ENCODE measurements around the gene DENND2C. TPM values are rescaled to one million over a fixed set of nuclear protein-coding genes. Genes with fewer than 3 reads are reported as not detected.

The DENND2C gene
- total and polyA plus RNA-seq, 8 donors: 3.2 to 5.4 (median 4.9) TPM

- Histone ChIP-seq H3K9me3 (no peaks in the 10 kb centered on the region), H3K4me3 (no peak overlapping the region), H3K4me1 (no peaks in the 10 kb centered on the region), H3K36me3 (peaks cover 4 to 20% of the 10 kb centered on the region in 2 donors), H3K27ac (no peak overlapping the region), H3K27me3 (no peaks in the 10 kb centered on the region)
- intact Hi-C loops (cut with DNase I): no loop called here
- DNase-seq (no peak), ATAC-seq (no peak)
- TF ChIP-seq, protein P1, sequence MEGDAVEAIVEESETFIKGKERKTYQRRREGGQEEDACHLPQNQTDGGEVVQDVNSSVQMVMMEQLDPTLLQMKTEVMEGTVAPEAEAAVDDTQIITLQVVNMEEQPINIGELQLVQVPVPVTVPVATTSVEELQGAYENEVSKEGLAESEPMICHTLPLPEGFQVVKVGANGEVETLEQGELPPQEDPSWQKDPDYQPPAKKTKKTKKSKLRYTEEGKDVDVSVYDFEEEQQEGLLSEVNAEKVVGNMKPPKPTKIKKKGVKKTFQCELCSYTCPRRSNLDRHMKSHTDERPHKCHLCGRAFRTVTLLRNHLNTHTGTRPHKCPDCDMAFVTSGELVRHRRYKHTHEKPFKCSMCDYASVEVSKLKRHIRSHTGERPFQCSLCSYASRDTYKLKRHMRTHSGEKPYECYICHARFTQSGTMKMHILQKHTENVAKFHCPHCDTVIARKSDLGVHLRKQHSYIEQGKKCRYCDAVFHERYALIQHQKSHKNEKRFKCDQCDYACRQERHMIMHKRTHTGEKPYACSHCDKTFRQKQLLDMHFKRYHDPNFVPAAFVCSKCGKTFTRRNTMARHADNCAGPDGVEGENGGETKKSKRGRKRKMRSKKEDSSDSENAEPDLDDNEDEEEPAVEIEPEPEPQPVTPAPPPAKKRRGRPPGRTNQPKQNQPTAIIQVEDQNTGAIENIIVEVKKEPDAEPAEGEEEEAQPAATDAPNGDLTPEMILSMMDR (IDR thresholded peaks at IDR 0.05): no peak
These were observed 75.8 kb downstream of the DENND2C start for GRCh38 chr1:114594046-114594445.

DNA sequence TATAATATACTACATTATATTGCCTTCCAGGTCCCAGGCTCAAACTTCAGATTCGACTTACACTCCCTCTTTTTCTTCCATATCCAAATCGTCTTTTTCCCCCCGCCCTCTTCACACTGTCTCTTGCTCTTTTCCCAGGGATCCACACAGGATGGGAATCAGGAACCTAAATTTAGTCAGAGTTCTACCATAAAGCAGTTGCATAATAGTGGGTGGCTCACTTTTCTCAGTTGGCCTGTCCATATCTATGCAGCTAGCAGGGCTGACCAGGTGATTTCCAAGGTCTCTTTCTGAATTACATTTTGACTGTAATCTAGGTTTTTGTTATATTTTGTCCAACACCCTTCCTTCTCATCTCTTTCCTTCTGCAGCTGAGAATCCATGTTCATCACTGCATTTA is 80.7 kb downstream of the DENND2C start:
- no peaks in the 10 kb centered on the region for H3K4me1 ChIP-seq
- no peak for ATAC-seq
- no peak overlapping the region for H3K4me3 ChIP-seq
- DNase-seq: no peak
- no peak overlapping the region for H3K27ac ChIP-seq
- no peaks in the 10 kb centered on the region for H3K9me3 ChIP-seq
- peaks cover 0 to 12% of the 10 kb centered on the region in 2 donors for H3K36me3 ChIP-seq
- no peaks in the 10 kb centered on the region for H3K27me3 ChIP-seq
- intact Hi-C loops (cut with DNase I): no loop called here
- TF ChIP-seq, protein P1 (IDR thresholded peaks at IDR 0.05): no peak

DNA sequence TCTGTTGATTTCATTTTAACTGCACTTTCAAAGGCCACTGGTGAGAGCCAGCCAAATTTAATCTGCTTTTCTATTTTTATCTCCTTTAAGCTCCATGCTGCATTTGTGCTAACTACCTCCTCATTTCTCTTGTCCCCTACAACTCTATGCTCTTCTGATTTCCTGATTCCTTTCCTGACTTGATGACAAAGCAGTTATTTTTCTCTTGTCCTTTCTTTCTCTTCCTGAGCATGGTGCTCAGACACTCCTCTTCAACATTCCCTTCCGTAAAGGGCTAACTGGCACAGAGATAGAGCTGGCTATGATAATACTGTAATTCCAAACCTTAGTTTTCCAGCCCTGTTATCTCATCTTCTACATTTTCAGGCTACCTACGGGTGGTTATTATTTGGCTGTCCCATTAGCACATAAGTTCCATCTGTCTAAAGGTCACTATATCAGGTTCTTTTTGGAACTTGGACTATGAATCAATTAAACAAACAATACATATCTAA is 81.6 kb downstream of the DENND2C start:
- ATAC-seq: no peak
- Histone ChIP-seq H3K36me3 (peaks cover 0 to 3% of the 10 kb centered on the region in 2 donors), H3K4me3 (no peak overlapping the region), H3K4me1 (no peaks in the 10 kb centered on the region), H3K27me3 (no peaks in the 10 kb centered on the region), H3K9me3 (no peaks in the 10 kb centered on the region), H3K27ac (no peak overlapping the region)
- TF ChIP-seq, protein P1 (IDR thresholded peaks at IDR 0.05): no peak
- no peak for DNase-seq
- intact Hi-C loops (cut with DNase I): no loop called here

- DNase-seq (no peak), ATAC-seq (no peak)
- no peak overlapping the region for H3K4me3 ChIP-seq
- intact Hi-C loops (cut with DNase I): no loop called here
- TF ChIP-seq, protein P1 (IDR thresholded peaks at IDR 0.05): no peak
- H3K27me3 ChIP-seq: no peaks in the 10 kb centered on the region
- H3K27ac ChIP-seq: no peak overlapping the region
- H3K9me3 ChIP-seq: no peaks in the 10 kb centered on the region
- H3K4me1 ChIP-seq: peaks cover 0 to under 1% of the 10 kb centered on the region in 2 donors
- H3K36me3 ChIP-seq: no peaks in the 10 kb centered on the region
These were observed 82.5 kb downstream of the DENND2C start for GRCh38 chr1:114587203-114587991.

- Histone ChIP-seq H3K27me3 (no peaks in the 10 kb centered on the region), H3K36me3 (no peaks in the 10 kb centered on the region), H3K4me3 (no peak overlapping the region), H3K9me3 (no peaks in the 10 kb centered on the region), H3K27ac (no peak overlapping the region), H3K4me1 (peaks cover 0 to 9% of the 10 kb centered on the region in 2 donors)
- intact Hi-C loops (cut with DNase I): no loop called here
- no peak for ATAC-seq
- DNase-seq: no peak
- TF ChIP-seq, protein P1 (IDR thresholded peaks at IDR 0.05): no peak
These were observed 83.3 kb downstream of the DENND2C start for GRCh38 chr1:114586513-114587047.

Data from left lung (tissue), 10 donors.